ENCODE results near the gene OSBP2. TPM values are rescaled to one million over a fixed set of nuclear protein-coding genes. Genes with fewer than 3 reads are reported as not detected.
A peak's percentile ranks its signal among the peaks of the same experiment; 100 is the strongest.
"Not testable (repeated sequence)": the region's sequence is repeated elsewhere in the genome, so short reads cannot be mapped to it uniquely, and the experiment has no call there.

Gene OSBP2
- total RNA-seq, 1 experiment from 2014 or later: 0.37 TPM

DNA sequence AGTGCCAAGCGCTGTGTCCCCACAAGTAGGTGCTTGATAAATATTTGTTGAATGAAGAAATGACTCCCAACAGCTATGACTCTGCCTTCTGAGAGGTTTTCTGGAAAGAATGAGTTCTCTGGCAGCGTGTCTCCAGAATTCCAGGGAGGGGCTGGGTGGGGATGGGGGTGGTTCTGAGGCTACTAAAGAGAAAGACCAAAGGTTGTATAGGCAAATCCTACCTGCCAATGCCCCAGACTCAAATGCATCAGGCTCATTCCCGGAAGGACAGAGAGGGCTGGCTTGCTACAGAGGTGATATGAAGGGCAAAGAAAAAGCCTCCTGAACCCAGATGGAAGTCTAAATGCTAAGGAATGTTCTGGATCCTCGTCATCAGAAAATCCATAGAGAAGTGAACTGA is 28.9 kb upstream of the OSBP2 start:
- peaks cover 13% of the 10 kb centered on the region for H3K4me1 ChIP-seq (replicated peaks)
- no peak overlapping the region for H3K4me3 ChIP-seq
- no peak for DNase-seq (ENCODE audit: low read depth in 1 of 2, low spot score in 2 of 2)
- no peaks in the 10 kb centered on the region for H3K9me3 ChIP-seq (replicated peaks)
- H3K27me3 ChIP-seq (replicated peaks): no peaks in the 10 kb centered on the region
- no peaks in the 10 kb centered on the region; the same call in 1 of the 2 replicates for H3K36me3 ChIP-seq
- H3K27ac ChIP-seq: no peak overlapping the region

- no peak overlapping the region for H3K27ac ChIP-seq
- H3K27me3 ChIP-seq (replicated peaks): no peaks in the 10 kb centered on the region
- no peaks in the 10 kb centered on the region for H3K9me3 ChIP-seq (replicated peaks)
- H3K36me3 ChIP-seq: no peaks in the 10 kb centered on the region; the same call in 1 of the 2 replicates
- peaks cover 13% of the 10 kb centered on the region for H3K4me1 ChIP-seq (replicated peaks)
- H3K4me3 ChIP-seq: peak overlapping the region; percentile 60
- DNase-seq (ENCODE audit: low read depth in 1 of 2, low spot score in 2 of 2): no peak
Observed at GRCh38 chr22:30667107-30667493, 27.6 kb upstream of the OSBP2 start.

- DNase-seq (ENCODE audit: low read depth in 1 of 2, low spot score in 2 of 2): peak; percentile 91 to 92
- H3K4me3 ChIP-seq: peak within 1 kb of the TSS; percentile 60
- H3K9me3 ChIP-seq (replicated peaks): no peaks in the 10 kb centered on the region
- peaks cover 13% of the 10 kb centered on the region for H3K4me1 ChIP-seq (replicated peaks)
- no peaks in the 10 kb centered on the region for H3K27me3 ChIP-seq (replicated peaks)
- no peak within 1 kb of the TSS for H3K27ac ChIP-seq
- no peaks in the 10 kb centered on the region; the same call in 1 of the 2 replicates for H3K36me3 ChIP-seq
Observed at GRCh38 chr22:30667494-30668385, 26.9 kb upstream of the OSBP2 start, which contains the start of gene DUSP18. TSS of gene DUSP18 (minus strand) at chr22:30667875. CDS start at chr22:30664003, 3,872 bp downstream.

DNA sequence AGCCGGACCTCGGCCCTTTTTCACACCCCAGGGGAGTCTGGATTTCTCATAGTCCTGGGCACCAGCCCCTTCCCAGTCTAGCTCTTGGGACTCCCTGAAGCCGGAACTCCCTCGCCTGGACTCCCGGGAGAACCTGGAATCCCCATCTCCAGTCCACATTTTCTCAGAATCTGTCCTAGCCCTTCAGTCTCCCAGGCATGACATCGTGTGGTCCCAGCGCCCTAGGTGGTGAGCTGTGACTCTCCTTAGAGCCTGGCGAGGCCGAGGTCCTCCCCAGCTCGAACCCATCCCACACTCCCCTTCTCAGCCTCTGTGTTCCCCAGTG is 26.3 kb upstream of the OSBP2 start:
- Histone ChIP-seq H3K27ac (no peak overlapping the region), H3K36me3 (no peaks in the 10 kb centered on the region; the same call in 1 of the 2 replicates), H3K27me3 (replicated peaks) (no peaks in the 10 kb centered on the region), H3K4me1 (replicated peaks) (peaks cover 13% of the 10 kb centered on the region), H3K9me3 (replicated peaks) (no peaks in the 10 kb centered on the region), H3K4me3 (peak overlapping the region; percentile 60)
- no peak for DNase-seq (ENCODE audit: low read depth in 1 of 2, low spot score in 2 of 2)

GRCh38 chr22:30671071-30671470 is 23.6 kb upstream of the OSBP2 start:
- no peak for DNase-seq (ENCODE audit: low read depth in 1 of 2, low spot score in 2 of 2)
- H3K9me3 ChIP-seq (replicated peaks): no peaks in the 10 kb centered on the region
- H3K4me3 ChIP-seq: no peak overlapping the region
- no peaks in the 10 kb centered on the region; the same call in 1 of the 2 replicates for H3K27me3 ChIP-seq (replicated peaks)
- H3K4me1 ChIP-seq (replicated peaks): peaks cover 13% of the 10 kb centered on the region
- no peak overlapping the region for H3K27ac ChIP-seq
- H3K36me3 ChIP-seq: no peaks in the 10 kb centered on the region; the same call in 1 of the 2 replicates

GRCh38 chr22:30673136-30673535 is 21.5 kb upstream of the OSBP2 start:
- H3K36me3 ChIP-seq: no peaks in the 10 kb centered on the region

DNA sequence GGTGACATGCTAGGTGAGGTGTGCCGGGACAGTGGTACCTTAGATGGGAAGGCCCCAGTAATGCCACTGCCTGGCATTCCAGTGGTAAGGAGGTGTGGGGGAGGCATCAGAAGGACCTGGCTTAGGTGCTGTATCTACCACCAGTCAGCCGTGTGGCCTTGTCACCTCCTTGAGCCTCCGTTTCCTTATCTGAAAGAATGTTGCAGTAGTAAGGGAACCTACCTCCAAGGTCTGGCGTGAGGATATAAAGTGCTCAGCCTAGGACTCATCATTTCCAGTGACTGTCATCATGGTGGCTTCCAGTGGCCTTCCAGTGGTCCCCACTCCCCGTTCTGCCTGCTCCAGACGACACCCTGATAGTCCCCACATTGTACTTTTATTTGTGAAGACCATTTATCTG is 20.2 kb upstream of the OSBP2 start:
- Histone ChIP-seq H3K36me3 (no peaks in the 10 kb centered on the region), H3K9me3 (replicated peaks) (no peaks in the 10 kb centered on the region), H3K4me1 (replicated peaks) (no peaks in the 10 kb centered on the region), H3K4me3 (no peak overlapping the region), H3K27ac (no peak overlapping the region), H3K27me3 (replicated peaks) (peaks cover 8% of the 10 kb centered on the region)
- no peak for DNase-seq (ENCODE audit: low read depth in 1 of 2, low spot score in 2 of 2)

More at GRCh38 chr22:30673136-30673535, 21.5 kb upstream of the OSBP2 start:
- H3K27ac ChIP-seq: no peak overlapping the region
- no peak overlapping the region for H3K4me3 ChIP-seq
- peaks cover 2% of the 10 kb centered on the region for H3K4me1 ChIP-seq (replicated peaks)
- no peaks in the 10 kb centered on the region for H3K9me3 ChIP-seq (replicated peaks)
- H3K27me3 ChIP-seq (replicated peaks): no peaks in the 10 kb centered on the region; the same call in 1 of the 2 replicates
- no peak for DNase-seq (ENCODE audit: low read depth in 1 of 2, low spot score in 2 of 2)

GRCh38 chr22:30675436-30675835 is 19.2 kb upstream of the OSBP2 start:
- DNase-seq (ENCODE audit: low read depth in 1 of 2, low spot score in 2 of 2): no peak
- H3K27ac ChIP-seq: no peak overlapping the region
- H3K27me3 ChIP-seq (replicated peaks): peaks cover 8% of the 10 kb centered on the region
- no peaks in the 10 kb centered on the region for H3K9me3 ChIP-seq (replicated peaks)
- H3K4me3 ChIP-seq: no peak overlapping the region
- H3K36me3 ChIP-seq: no peaks in the 10 kb centered on the region
- H3K4me1 ChIP-seq (replicated peaks): no peaks in the 10 kb centered on the region

- not testable (repeated sequence) for H3K4me1 ChIP-seq (replicated peaks); H3K27ac ChIP-seq; DNase-seq (ENCODE audit: low read depth in 1 of 2, low spot score in 2 of 2); H3K27me3 ChIP-seq (replicated peaks); H3K9me3 ChIP-seq (replicated peaks); H3K36me3 ChIP-seq; H3K4me3 ChIP-seq
Observed at GRCh38 chr22:30676565-30676964, 18.1 kb upstream of the OSBP2 start.

GRCh38 chr22:30679895-30680690 is 14.6 kb upstream of the OSBP2 start:
- not testable (repeated sequence) for H3K9me3 ChIP-seq (replicated peaks); H3K36me3 ChIP-seq; H3K27ac ChIP-seq; DNase-seq (ENCODE audit: low read depth in 1 of 2, low spot score in 2 of 2); H3K4me1 ChIP-seq (replicated peaks); H3K4me3 ChIP-seq; H3K27me3 ChIP-seq (replicated peaks)

DNA sequence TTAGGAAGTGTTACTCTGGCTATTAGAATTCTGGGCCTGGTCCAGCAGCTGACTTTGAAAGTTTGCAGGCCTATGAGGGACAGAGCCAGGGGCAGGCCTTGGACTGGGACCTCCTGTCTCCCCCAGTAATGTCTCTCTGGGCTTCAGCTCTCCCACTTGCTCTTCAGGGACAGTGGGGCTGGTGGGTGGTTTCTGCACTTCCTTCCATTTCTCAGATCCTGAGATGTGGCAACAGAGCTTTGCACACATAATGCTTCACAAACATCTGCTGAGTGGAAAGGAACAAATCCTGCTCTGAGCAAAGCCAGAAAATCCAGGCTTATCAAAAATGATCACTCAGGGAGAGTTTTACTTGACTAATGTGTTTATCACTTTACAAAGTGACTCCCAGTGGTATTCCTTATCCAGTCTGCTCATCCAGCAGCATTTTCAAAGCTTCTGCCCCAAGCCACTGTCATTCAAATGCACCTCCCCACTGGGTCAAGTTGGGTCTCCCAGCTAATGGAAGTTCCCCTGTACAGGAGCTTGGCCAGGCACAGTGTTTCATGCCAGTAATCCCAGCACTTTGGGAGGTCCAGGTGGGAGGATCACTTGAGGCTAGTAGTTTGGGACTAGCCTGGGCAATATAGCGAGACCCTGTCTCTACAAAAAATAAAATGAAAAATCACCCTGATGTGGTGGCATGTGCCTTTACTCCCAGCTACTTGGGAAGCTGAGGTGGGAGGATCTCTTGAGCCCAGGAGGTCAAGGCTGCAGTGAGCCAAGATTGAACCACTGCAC is 13.5 kb upstream of the OSBP2 start:
- H3K27ac ChIP-seq: no peak overlapping the region
- H3K36me3 ChIP-seq: no peaks in the 10 kb centered on the region
- H3K4me3 ChIP-seq: no peak overlapping the region
- no peaks in the 10 kb centered on the region for H3K4me1 ChIP-seq (replicated peaks)
- no peaks in the 10 kb centered on the region for H3K9me3 ChIP-seq (replicated peaks)
- H3K27me3 ChIP-seq (replicated peaks): peaks cover 8% of the 10 kb centered on the region
- no peak for DNase-seq (ENCODE audit: low read depth in 1 of 2, low spot score in 2 of 2)

DNA sequence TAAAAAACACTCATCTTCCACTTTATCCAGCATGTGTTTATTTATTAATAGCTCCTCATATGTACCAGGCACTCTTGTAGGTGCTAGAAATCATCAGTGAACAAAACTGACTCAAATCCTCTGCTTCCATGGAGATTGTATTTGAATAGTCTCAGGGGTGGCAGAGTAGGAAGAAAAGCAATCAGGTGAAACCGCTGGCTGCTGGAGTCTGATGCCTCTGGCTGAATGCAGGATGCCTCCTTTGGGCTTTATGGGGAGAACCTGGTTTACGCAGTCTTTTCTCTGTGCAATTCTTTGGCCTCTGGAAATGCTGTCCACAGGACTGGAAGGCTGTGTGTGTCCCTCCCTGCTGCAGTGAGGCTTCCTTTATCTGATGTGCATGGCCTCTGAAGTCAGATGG is 12.8 kb upstream of the OSBP2 start:
- no peak overlapping the region for H3K4me3 ChIP-seq
- no peak for DNase-seq (ENCODE audit: low read depth in 1 of 2, low spot score in 2 of 2)
- no peak overlapping the region for H3K27ac ChIP-seq
- peaks cover 8% of the 10 kb centered on the region for H3K27me3 ChIP-seq (replicated peaks)
- no peaks in the 10 kb centered on the region for H3K36me3 ChIP-seq
- H3K4me1 ChIP-seq (replicated peaks): no peaks in the 10 kb centered on the region
- no peaks in the 10 kb centered on the region for H3K9me3 ChIP-seq (replicated peaks)

DNA sequence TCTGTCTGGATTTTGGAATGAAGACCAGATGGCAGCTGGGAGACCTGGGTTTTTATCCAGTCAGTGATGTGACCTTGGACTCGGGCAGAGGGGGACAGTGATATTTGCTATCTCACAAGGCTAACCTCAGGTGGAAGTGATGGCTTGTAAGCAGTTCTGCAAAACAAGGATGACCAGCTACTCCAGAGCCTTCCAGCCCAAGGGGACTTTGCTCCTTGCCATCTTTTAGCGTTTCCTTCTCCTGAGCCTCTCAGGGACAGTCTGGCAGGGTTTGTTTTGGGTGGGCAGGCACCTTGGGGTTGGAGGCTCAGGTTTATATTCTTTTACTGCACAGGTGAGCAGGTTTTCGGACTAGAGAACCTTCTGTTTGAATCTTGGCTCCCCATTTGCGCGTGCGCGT is 9.5 kb upstream of the OSBP2 start:
- no peak overlapping the region for H3K4me3 ChIP-seq
- no peaks in the 10 kb centered on the region for H3K4me1 ChIP-seq (replicated peaks)
- no peak overlapping the region for H3K27ac ChIP-seq
- no peaks in the 10 kb centered on the region for H3K9me3 ChIP-seq (replicated peaks)
- no peaks in the 10 kb centered on the region for H3K27me3 ChIP-seq (replicated peaks)
- H3K36me3 ChIP-seq: no peaks in the 10 kb centered on the region
- no peak for DNase-seq (ENCODE audit: low read depth in 1 of 2, low spot score in 2 of 2)
